K562 (cell line): ENCODE measurements around the gene CCDC185. TPM values are rescaled to one million over a fixed set of nuclear protein-coding genes. Genes with fewer than 3 reads are reported as not detected.

Experiments used
- ATAC-seq: fragments of 200-7000 bp; cut with Tn5 transposase; 3 replicates; pipeline ENCODE4 v1.9.1; 2020; ENCODE audit warnings: moderate library complexity
- BruUV-seq: library from RNA; stranded (reverse); fragments of 400-500 nt; replicated peaks from 2 replicates; lab custom pipeline; 2021; lab: Mats Ljungman, UMichigan
- CTCF ChIA-PET: fragments of 300-600 bp; formaldehyde crosslinking; extraction: SDS; loops from one replicate; lab custom pipeline; 2021; ENCODE audit warnings: low intra/inter-chr PET ratio; lab: Yijun Ruan, JAX
- POLR2A ChIA-PET: fragments of 300-600, 350-650 bp; sonication (Branson Sonifier 250); formaldehyde crosslinking; extraction: SDS; loops from one replicate; lab custom pipeline; 2021; ENCODE audit warnings: antibody characterized with exemption, inconsistent platforms; lab: Yijun Ruan, JAX
- DNase-seq, 4 experiments: peaks; one replicate each; pipeline versions ENCODE4 v3.0.0 to v3.0.0-alpha.2; 2011 to 2018; ENCODE audit warnings: low spot score in 3 of 4, mixed read lengths in 3 of 4; ENCODE audit errors: extremely low read depth in 1 of 4
- FAIRE-seq: peaks from 2 replicates; lab custom pipeline; 2011; peaks lifted over from hg19 to GRCh38; lab: Jason Lieb, UNC
- H2AFZ ChIP-seq: 2 replicates; pipeline ENCODE4 v1.6.0; 2011; ENCODE audit warnings: low read depth, low read length, control low read depth, inconsistent platforms
- H3K27ac ChIP-seq: fragments of 200-600 bp; 3 replicates; pipeline ENCODE4 v1.8.0; 2011; ENCODE audit warnings: low read depth, mild to moderate bottlenecking, control low read depth, inconsistent platforms, low read length, moderate library complexity, mixed read lengths; ENCODE audit errors: extremely low read depth
- H3K27me3 ChIP-seq, 2 experiments: fragments of 300-600 bp in 1 of 2; 2 replicates in 1 of 2; 3 replicates in 1 of 2; pipeline versions ENCODE4 v1.6.0 to v1.8.0; 2011; ENCODE audit warnings: inconsistent platforms in 2 of 2, low read length in 2 of 2, mild to moderate bottlenecking in 1 of 2, mixed read lengths in 1 of 2, moderate library complexity in 1 of 2; ENCODE audit not compliant: control insufficient read depth in 2 of 2, insufficient read depth in 2 of 2
- H3K36me3 ChIP-seq: fragments of 300-600 bp; 3 replicates; pipeline ENCODE4 v1.8.0; 2011; ENCODE audit warnings: mild to moderate bottlenecking, low read length, inconsistent platforms; ENCODE audit not compliant: control insufficient read depth, insufficient read depth
- H3K4me1 ChIP-seq, 2 experiments: fragments of 200-600 bp in 1 of 2; replicated peaks in 1 of 2; 2 replicates in 1 of 2; 3 replicates in 1 of 2; pipeline versions ENCODE4 v1.5.1 to v1.8.0; 2011; ENCODE audit warnings: inconsistent platforms in 2 of 2, low read length in 2 of 2, mild to moderate bottlenecking in 1 of 2, mixed read lengths in 1 of 2, moderate library complexity in 1 of 2; ENCODE audit not compliant: control insufficient read depth in 2 of 2, insufficient read depth in 2 of 2
- H3K4me2 ChIP-seq: 2 replicates; pipeline ENCODE4 v1.6.1; 2011; ENCODE audit warnings: low read length, control low read depth, inconsistent platforms, mixed read lengths; ENCODE audit not compliant: insufficient read depth
- H3K4me3 ChIP-seq: fragments of 200-600 bp; sonication (generic), shearing (Covaris generic); 2 replicates; pipeline ENCODE4 v1.5.1; 2016; ENCODE audit warnings: control low read depth, inconsistent platforms
- H3K79me2 ChIP-seq: fragments of 200-600 bp; 3 replicates; pipeline ENCODE4 v1.8.0; 2011; ENCODE audit warnings: low read length, inconsistent platforms; ENCODE audit not compliant: control insufficient read depth, insufficient read depth
- H3K9ac ChIP-seq, 2 experiments: 2 replicates each; pipeline versions ENCODE4 v1.6.0 to v1.6.1; 2011; ENCODE audit warnings: low read depth in 2 of 2, low read length in 2 of 2, control low read depth in 1 of 2, inconsistent platforms in 1 of 2, mild to moderate bottlenecking in 1 of 2, mixed read lengths in 1 of 2; ENCODE audit not compliant: insufficient read depth in 1 of 2
- H3K9me1 ChIP-seq: one replicate; pipeline ENCODE4 v1.6.0; 2011; ENCODE audit warnings: inconsistent platforms, mild to moderate bottlenecking, low read length, moderate library complexity; ENCODE audit not compliant: control insufficient read depth, insufficient read depth
- H3K9me3 ChIP-seq: replicated peaks from 2 replicates; pipeline ENCODE4 v1.5.1; 2011; ENCODE audit warnings: low read depth, low read length, inconsistent platforms; ENCODE audit not compliant: control insufficient read depth, insufficient read depth
- H4K20me1 ChIP-seq: replicated peaks from 2 replicates; pipeline ENCODE4 v1.6.1; 2011; ENCODE audit warnings: low read length, inconsistent platforms, mixed read lengths; ENCODE audit not compliant: control insufficient read depth, insufficient read depth
- CUX1 ChIP-seq: fragments of 200-800 bp; sonication (Bioruptor generic); IDR thresholded peaks from 2 replicates; pipeline ENCODE4 v1.6.1; 2016; ENCODE audit warnings: missing genetic modification characterization, missing compliant biosample characterization
- ESRRA ChIP-seq: fragments of 450-650 bp; IDR thresholded peaks from 2 replicates; pipeline ENCODE4 v1.6.1; 2014; ENCODE audit warnings: low read depth, mild to moderate bottlenecking, moderate library complexity, borderline replicate concordance
- GTF2F1 ChIP-seq: IDR thresholded peaks from 2 replicates; pipeline ENCODE4 v1.6.1; 2011; ENCODE audit warnings: low read depth, low read length, improper control_type of control experiment
- HMG20B ChIP-seq: fragments of 250-450 bp; sonication (Bioruptor Pico); IDR thresholded peaks from 2 replicates; pipeline ENCODE4 v1.5.0; 2021; ENCODE audit warnings: mild to moderate bottlenecking
- HNRNPL ChIP-seq: fragments of 200-400 bp; formaldehyde crosslinking; IDR thresholded peaks from 2 replicates; pipeline ENCODE4 v1.6.1; 2017; ENCODE audit warnings: low read depth, mild to moderate bottlenecking, low read length
- SRSF3 ChIP-seq: fragments of 200-400 bp; formaldehyde crosslinking; IDR thresholded peaks from 2 replicates; pipeline ENCODE4 v1.6.1; 2016; ENCODE audit warnings: mild to moderate bottlenecking, low read length, moderate library complexity; ENCODE audit not compliant: insufficient read depth
- YY1 ChIP-seq, 3 experiments: IDR thresholded peaks; 2 replicates each; pipeline ENCODE4 v1.6.1; 2011; ENCODE audit warnings: low read length in 2 of 3, mild to moderate bottlenecking in 2 of 3, moderate library complexity in 2 of 3, borderline replicate concordance in 1 of 3, control low read depth in 1 of 3, low read depth in 1 of 3; ENCODE audit not compliant: insufficient read depth in 3 of 3, insufficient replicate concordance in 2 of 3, control insufficient read depth in 1 of 3, insufficient read length in 1 of 3; ENCODE audit errors: extremely low read depth in 1 of 3
- ZNF318 ChIP-seq, 2 experiments: fragments of 450-650 bp; IDR thresholded peaks; 2 replicates each; pipeline ENCODE4 v1.6.1; 2016; ENCODE audit warnings: mild to moderate bottlenecking in 2 of 2, borderline replicate concordance in 1 of 2, low read depth in 1 of 2, moderate library complexity in 1 of 2
- WGBS: fragments of 100-300 bp; shearing (Covaris generic); methylation state at CpG from one replicate; pipeline ENCODE4 v1.1.6; 2016; ENCODE audit warnings: low coverage, mixed read lengths; ENCODE audit not compliant: insufficient coverage; ENCODE audit errors: missing lambda C conversion rate; 5-methylcytosine and 5-hydroxymethylcytosine counted together
- in situ Hi-C: fragments of 300-500 bp; cut with MboI; formaldehyde crosslinking; loops from 4 replicates; pipeline ENCODE4 v1.15.0; 2018; ENCODE audit warnings: inconsistent platforms, mixed read lengths
- intact Hi-C: fragments of 100-400 bp; cut with micrococcal nuclease; formaldehyde crosslinking; loops from 2 replicates; pipeline ENCODE4 v1.14.2; 2022
- polyA plus RNA-seq, 8 experiments: library from polyadenylated mRNA; depleted of rRNA in 4 of 8; stranded (reverse) in 5 of 8; unstranded in 3 of 8; fragments of >200 nt; fragmentation: Nextera tagmentation in 2 of 8; fragmentation: Illumina TruSeq in 1 of 8; extraction: Ambion mirVana in 2 of 8; extraction: Trizol in 1 of 8; gene quantifications; 2 replicates each; pipeline versions ENCODE4 v1.2.1 to v1.2.3, GENCODE V29; 2011 to 2014; ENCODE audit warnings: inconsistent platforms in 1 of 8, missing spikeins in 1 of 8
- total RNA-seq, 7 experiments: library from RNA; depleted of rRNA in 6 of 7; stranded (reverse); fragments of >200 nt in 6 of 7; fragmentation: Illumina TruSeq in 2 of 7; extraction: Trizol in 2 of 7; gene quantifications; 2 replicates each; pipeline versions ENCODE4 v1.2.1 to v1.2.3, GENCODE V29; 2011 to 2021; ENCODE audit warnings: low replicate concordance in 1 of 7

Gene CCDC185
- total and polyA plus RNA-seq, 9 of the 15 experiments (the other 6 are each of a cell fraction or from before 2014, with no cell fraction given) = not detected

GRCh38 chr1:223444411-223444810 is 51.2 kb downstream of the CCDC185 start:
- H2AFZ ChIP-seq = no peak overlapping the region
- no peaks in the 10 kb centered on the region for H3K27me3 ChIP-seq
- no peak overlapping the region for H3K4me3 ChIP-seq
- BruUV-seq = no TSS peak
- no peaks in the 10 kb centered on the region; the same call in 1 of the 2 replicates for H3K9me3 ChIP-seq
- DNase-seq (no peak), FAIRE-seq (peak; percentile 26), ATAC-seq (no peak)
- POLR2A ChIA-PET = no interaction called here
- H3K4me2 ChIP-seq = no peak overlapping the region
- CTCF ChIA-PET = no interaction called here
- in situ Hi-C loops = no loop called here
- no peaks in the 10 kb centered on the region for H3K36me3 ChIP-seq
- H3K79me2 ChIP-seq = no peaks in the 10 kb centered on the region
- WGBS = 1% methylated on average over 7 of the region's 7 CpGs
- H4K20me1 ChIP-seq = no peaks in the 10 kb centered on the region
- H3K9me1 ChIP-seq = no peaks in the 10 kb centered on the region
- no peaks in the 10 kb centered on the region for H3K4me1 ChIP-seq
- H3K27ac ChIP-seq = no peak overlapping the region
- intact Hi-C loops = no loop called here
- no peak overlapping the region for H3K9ac ChIP-seq
- TF ChIP-seq CUX1 (CRISPR knock-in tag) (no peak), ESRRA (no peak), HNRNPL (no peak), HMG20B (no peak), SRSF3 (no peak), ZNF318 (IDR thresholded peaks at IDR 0.05; ENCODE audit: borderline replicate concordance in 1 of 2, low read depth in 1 of 2) (no peak), GTF2F1 (no peak), YY1 (IDR thresholded peaks at IDR 0.05; ENCODE audit: borderline replicate concordance in 1 of 3, control insufficient read depth in 1 of 3, extremely low read depth in 1 of 3, insufficient read depth in 3 of 3, insufficient read length in 1 of 3, insufficient replicate concordance in 2 of 3, low read depth in 1 of 3, low read length in 2 of 3) (no peak)
